K562 (cell line): ENCODE measurements around the gene CD244. TPM values are rescaled to one million over a fixed set of nuclear protein-coding genes. Genes with fewer than 3 reads are reported as not detected.

ENCODE experiments used
- ATAC-seq: fragments of 200-7000 bp; cut with Tn5 transposase; 3 replicates; pipeline ENCODE4 v1.9.1; 2020; ENCODE audit warnings: moderate library complexity
- BruUV-seq: library from RNA; stranded (reverse); fragments of 400-500 nt; replicated peaks from 2 replicates; lab custom pipeline; 2021; lab: Mats Ljungman, UMichigan
- CTCF ChIA-PET: fragments of 300-600 bp; formaldehyde crosslinking; extraction: SDS; loops from one replicate; lab custom pipeline; 2021; ENCODE audit warnings: low intra/inter-chr PET ratio; lab: Yijun Ruan, JAX
- POLR2A ChIA-PET: fragments of 300-600, 350-650 bp; sonication (Branson Sonifier 250); formaldehyde crosslinking; extraction: SDS; loops from one replicate; lab custom pipeline; 2021; ENCODE audit warnings: antibody characterized with exemption, inconsistent platforms; lab: Yijun Ruan, JAX
- DNase-seq, 4 experiments: peaks; one replicate each; pipeline versions ENCODE4 v3.0.0 to v3.0.0-alpha.2; 2011 to 2018; ENCODE audit warnings: low spot score in 3 of 4, mixed read lengths in 3 of 4; ENCODE audit errors: extremely low read depth in 1 of 4
- FAIRE-seq: peaks from 2 replicates; lab custom pipeline; 2011; peaks lifted over from hg19 to GRCh38; lab: Jason Lieb, UNC
- H2AFZ ChIP-seq: 2 replicates; pipeline ENCODE4 v1.6.0; 2011; ENCODE audit warnings: low read depth, low read length, control low read depth, inconsistent platforms
- H3K27ac ChIP-seq: fragments of 200-600 bp; 3 replicates; pipeline ENCODE4 v1.8.0; 2011; ENCODE audit warnings: low read depth, mild to moderate bottlenecking, control low read depth, inconsistent platforms, low read length, moderate library complexity, mixed read lengths; ENCODE audit errors: extremely low read depth
- H3K27me3 ChIP-seq, 2 experiments: fragments of 300-600 bp in 1 of 2; 2 replicates in 1 of 2; 3 replicates in 1 of 2; pipeline versions ENCODE4 v1.6.0 to v1.8.0; 2011; ENCODE audit warnings: inconsistent platforms in 2 of 2, low read length in 2 of 2, mild to moderate bottlenecking in 1 of 2, mixed read lengths in 1 of 2, moderate library complexity in 1 of 2; ENCODE audit not compliant: control insufficient read depth in 2 of 2, insufficient read depth in 2 of 2
- H3K36me3 ChIP-seq: fragments of 300-600 bp; 3 replicates; pipeline ENCODE4 v1.8.0; 2011; ENCODE audit warnings: mild to moderate bottlenecking, low read length, inconsistent platforms; ENCODE audit not compliant: control insufficient read depth, insufficient read depth
- H3K4me1 ChIP-seq, 2 experiments: fragments of 200-600 bp in 1 of 2; replicated peaks in 1 of 2; 2 replicates in 1 of 2; 3 replicates in 1 of 2; pipeline versions ENCODE4 v1.5.1 to v1.8.0; 2011; ENCODE audit warnings: inconsistent platforms in 2 of 2, low read length in 2 of 2, mild to moderate bottlenecking in 1 of 2, mixed read lengths in 1 of 2, moderate library complexity in 1 of 2; ENCODE audit not compliant: control insufficient read depth in 2 of 2, insufficient read depth in 2 of 2
- H3K4me2 ChIP-seq: 2 replicates; pipeline ENCODE4 v1.6.1; 2011; ENCODE audit warnings: low read length, control low read depth, inconsistent platforms, mixed read lengths; ENCODE audit not compliant: insufficient read depth
- H3K4me3 ChIP-seq: fragments of 200-600 bp; sonication (generic), shearing (Covaris generic); 2 replicates; pipeline ENCODE4 v1.5.1; 2016; ENCODE audit warnings: control low read depth, inconsistent platforms
- H3K79me2 ChIP-seq: fragments of 200-600 bp; 3 replicates; pipeline ENCODE4 v1.8.0; 2011; ENCODE audit warnings: low read length, inconsistent platforms; ENCODE audit not compliant: control insufficient read depth, insufficient read depth
- H3K9ac ChIP-seq, 2 experiments: 2 replicates each; pipeline versions ENCODE4 v1.6.0 to v1.6.1; 2011; ENCODE audit warnings: low read depth in 2 of 2, low read length in 2 of 2, control low read depth in 1 of 2, inconsistent platforms in 1 of 2, mild to moderate bottlenecking in 1 of 2, mixed read lengths in 1 of 2; ENCODE audit not compliant: insufficient read depth in 1 of 2
- H3K9me1 ChIP-seq: one replicate; pipeline ENCODE4 v1.6.0; 2011; ENCODE audit warnings: inconsistent platforms, mild to moderate bottlenecking, low read length, moderate library complexity; ENCODE audit not compliant: control insufficient read depth, insufficient read depth
- H3K9me3 ChIP-seq: replicated peaks from 2 replicates; pipeline ENCODE4 v1.5.1; 2011; ENCODE audit warnings: low read depth, low read length, inconsistent platforms; ENCODE audit not compliant: control insufficient read depth, insufficient read depth
- H4K20me1 ChIP-seq: replicated peaks from 2 replicates; pipeline ENCODE4 v1.6.1; 2011; ENCODE audit warnings: low read length, inconsistent platforms, mixed read lengths; ENCODE audit not compliant: control insufficient read depth, insufficient read depth
- GATAD2A ChIP-seq: fragments of 450-650 bp; IDR thresholded peaks from 2 replicates; pipeline ENCODE4 v1.6.1; 2017
- PKNOX1 ChIP-seq: fragments of 450-650 bp; IDR thresholded peaks from 2 replicates; pipeline ENCODE4 v1.6.1; 2016
- POLR2H ChIP-seq: IDR thresholded peaks from 2 replicates; pipeline ENCODE4 v1.6.1; 2016; ENCODE audit warnings: missing genetic modification characterization, low read depth, mild to moderate bottlenecking, control low read depth, missing compliant biosample characterization, moderate library complexity
- RB1 ChIP-seq: fragments of 450-650 bp; IDR thresholded peaks from 2 replicates; pipeline ENCODE4 v1.6.1; 2017; ENCODE audit warnings: low read depth, mild to moderate bottlenecking
- ZNF444 ChIP-seq: fragments of 250-450 bp; sonication (Bioruptor Pico); IDR thresholded peaks from 2 replicates; pipeline ENCODE4 v1.4.0; 2020; ENCODE audit warnings: mild to moderate bottlenecking, moderate library complexity
- WGBS: fragments of 100-300 bp; shearing (Covaris generic); methylation state at CpG from one replicate; pipeline ENCODE4 v1.1.6; 2016; ENCODE audit warnings: low coverage, mixed read lengths; ENCODE audit not compliant: insufficient coverage; ENCODE audit errors: missing lambda C conversion rate; 5-methylcytosine and 5-hydroxymethylcytosine counted together
- in situ Hi-C: fragments of 300-500 bp; cut with MboI; formaldehyde crosslinking; loops from 4 replicates; pipeline ENCODE4 v1.15.0; 2018; ENCODE audit warnings: inconsistent platforms, mixed read lengths
- intact Hi-C: fragments of 100-400 bp; cut with micrococcal nuclease; formaldehyde crosslinking; loops from 2 replicates; pipeline ENCODE4 v1.14.2; 2022
- polyA plus RNA-seq, 8 experiments: library from polyadenylated mRNA; depleted of rRNA in 4 of 8; stranded (reverse) in 5 of 8; unstranded in 3 of 8; fragments of >200 nt; fragmentation: Nextera tagmentation in 2 of 8; fragmentation: Illumina TruSeq in 1 of 8; extraction: Ambion mirVana in 2 of 8; extraction: Trizol in 1 of 8; gene quantifications; 2 replicates each; pipeline versions ENCODE4 v1.2.1 to v1.2.3, GENCODE V29; 2011 to 2014; ENCODE audit warnings: inconsistent platforms in 1 of 8, missing spikeins in 1 of 8
- total RNA-seq, 7 experiments: library from RNA; depleted of rRNA in 6 of 7; stranded (reverse); fragments of >200 nt in 6 of 7; fragmentation: Illumina TruSeq in 2 of 7; extraction: Trizol in 2 of 7; gene quantifications; 2 replicates each; pipeline versions ENCODE4 v1.2.1 to v1.2.3, GENCODE V29; 2011 to 2021; ENCODE audit warnings: low replicate concordance in 1 of 7

CD244 gene
- total and polyA plus RNA-seq, 9 of the 15 experiments (the other 6 are each of a cell fraction or from before 2014, with no cell fraction given) = not detected

GRCh38 chr1:160818207-160818937, 44.3 kb downstream of the CD244 start:
- Histone ChIP-seq H3K27me3 (peaks cover 26 to 57% of the 10 kb centered on the region in 2 experiments), H4K20me1 (no peaks in the 10 kb centered on the region), H3K27ac (no peak overlapping the region), H3K4me1 (peaks cover 0 to 2% of the 10 kb centered on the region in 2 experiments; a peak in 2 of 5 replicates), H3K9me3 (no peaks in the 10 kb centered on the region), H3K36me3 (no peaks in the 10 kb centered on the region), H3K9me1 (no peaks in the 10 kb centered on the region), H2AFZ (no peak overlapping the region), H3K79me2 (no peaks in the 10 kb centered on the region), H3K9ac (no peak overlapping the region), H3K4me2 (no peak overlapping the region), H3K4me3 (no peak overlapping the region)
- DNase-seq (no peak), FAIRE-seq (no peak), ATAC-seq (no peak)
- intact Hi-C loops (no loop called here), in situ Hi-C loops (no loop called here)
- TF ChIP-seq RB1 (no peak), ZNF444 (CRISPR knock-in tag) (no peak), GATAD2A (no peak), POLR2H (no peak), PKNOX1 (peak; percentile 13; the same call in 1 of the 2 replicates)
- POLR2A ChIA-PET = interaction anchor here (0.5 to 0.8 kb wide), 5 partner anchors 13 to 728 kb away, joined by 3 read pairs; no protein-coding TSS in a partner anchor
- CTCF ChIA-PET = no interaction called here
- no TSS peak for BruUV-seq
- WGBS = 1% methylated on average over 8 of the region's 9 CpGs
